ENCODE measurements around the gene TRAF3IP1. TPM values are rescaled to one million over a fixed set of nuclear protein-coding genes. Genes with fewer than 3 reads are reported as not detected.

The TRAF3IP1 gene
- total RNA-seq, 1 experiment from 2014 or later: 16.0 TPM

DNA sequence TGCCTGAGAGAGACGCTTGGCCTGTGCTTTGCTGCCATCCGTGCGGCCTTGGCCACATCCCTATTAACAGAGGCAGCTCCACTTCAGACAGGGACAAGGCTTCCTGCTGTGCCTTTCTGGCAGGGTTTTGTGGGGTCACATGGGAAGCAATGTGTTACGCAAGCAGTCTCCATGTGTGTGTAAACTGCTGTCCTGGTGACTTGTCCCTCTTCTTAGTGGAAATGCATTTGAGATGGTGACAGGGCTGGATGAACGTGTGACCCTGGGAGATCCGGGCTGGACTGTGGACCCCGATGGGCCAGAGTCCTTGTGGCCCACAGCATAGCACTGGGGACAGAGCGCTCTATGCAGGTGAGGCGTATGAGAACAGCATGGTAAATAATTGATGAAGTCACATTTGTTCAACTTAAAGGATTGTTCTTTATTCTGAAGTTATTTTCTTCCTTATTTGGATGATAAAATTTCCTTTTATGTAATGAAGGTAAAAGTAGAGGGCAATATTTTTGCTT is 129.6 kb downstream of the TRAF3IP1 start:
- DNase-seq: no peak
- Histone ChIP-seq H3K27me3 (ENCODE audit: low read length) (no peaks in the 10 kb centered on the region), H4K20me1 (ENCODE audit: insufficient read depth, low read depth, low read length) (no peaks in the 10 kb centered on the region; the same call in 1 of the 2 replicates), H3K79me2 (ENCODE audit: low read length) (0 out of 2 replicates have a peak, but pooled peaks cover 3% of the 10 kb centered on the region), H3K9me2 (replicated peaks; ENCODE audit: insufficient read depth, low read length) (no peaks in the 10 kb centered on the region), H3K4me2 (ENCODE audit: low read depth, low read length, poor library complexity, severe bottlenecking) (no peak overlapping the region), H3K4me3 (ENCODE audit: low read length) (no peak overlapping the region), H3K4me1 (ENCODE audit: low read length) (no peaks in the 10 kb centered on the region), H3K9ac (ENCODE audit: low read length) (no peak overlapping the region), H3K9me3 (ENCODE audit: low read length) (peaks cover 1% of the 10 kb centered on the region; the same call in 1 of the 2 replicates), H3K36me3 (ENCODE audit: insufficient read depth, low read length) (peaks cover 62% of the 10 kb centered on the region), H3K27ac (ENCODE audit: low read length) (no peak overlapping the region), H2AFZ (ENCODE audit: low read length) (no peak overlapping the region)

DNA sequence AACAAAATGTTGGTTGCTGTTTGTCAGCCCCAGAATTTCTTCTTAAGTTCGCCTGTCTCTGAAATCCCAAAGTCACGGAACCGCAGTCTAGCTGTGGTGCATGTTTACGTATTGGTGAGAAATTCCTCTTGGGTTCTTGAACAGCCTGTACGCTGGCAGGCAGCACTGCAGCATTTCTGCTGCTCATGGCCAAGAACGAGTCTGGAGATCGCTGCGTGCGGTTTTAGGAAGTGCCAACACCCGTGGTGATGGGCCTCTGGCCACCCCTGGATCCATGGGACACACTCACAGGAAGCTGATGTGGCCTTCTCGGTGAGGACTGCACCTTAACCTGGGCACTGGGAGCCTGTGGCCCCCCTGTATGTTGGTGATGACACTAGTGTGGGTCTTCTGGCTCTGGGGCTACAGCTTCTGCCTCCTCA is 130.1 kb downstream of the TRAF3IP1 start:
- no peaks in the 10 kb centered on the region; the same call in 1 of the 2 replicates for H4K20me1 ChIP-seq (ENCODE audit: insufficient read depth, low read depth, low read length)
- peaks cover 57% of the 10 kb centered on the region for H3K36me3 ChIP-seq (ENCODE audit: insufficient read depth, low read length)
- H3K4me1 ChIP-seq (ENCODE audit: low read length): no peaks in the 10 kb centered on the region
- H3K79me2 ChIP-seq (ENCODE audit: low read length): 0 out of 2 replicates have a peak, but pooled peaks cover under 1% of the 10 kb centered on the region
- no peak overlapping the region for H3K9ac ChIP-seq (ENCODE audit: low read length)
- H3K27ac ChIP-seq (ENCODE audit: low read length): no peak overlapping the region
- no peak for DNase-seq
- no peak overlapping the region for H3K4me3 ChIP-seq (ENCODE audit: low read length)
- H3K27me3 ChIP-seq (ENCODE audit: low read length): no peaks in the 10 kb centered on the region
- H2AFZ ChIP-seq (ENCODE audit: low read length): no peak overlapping the region
- peaks cover 3% of the 10 kb centered on the region; the same call in 1 of the 2 replicates for H3K9me3 ChIP-seq (ENCODE audit: low read length)
- no peaks in the 10 kb centered on the region for H3K9me2 ChIP-seq (replicated peaks; ENCODE audit: insufficient read depth, low read length)
- no peak overlapping the region for H3K4me2 ChIP-seq (ENCODE audit: low read depth, low read length, poor library complexity, severe bottlenecking)

Small RNAs within 50 kb of the gene (small RNA-seq; reads per million reads assigned to genes)
- gene RNU6-234P: not detected

Other genes with a start within 250 kb of the TRAF3IP1 start
- gene ESPNL, start 220.2 kb upstream of the TRAF3IP1 start, total RNA-seq (2014; rRNA removed; shearing (Covaris generic); ENCODE audit: low replicate concordance): 1.0 TPM in 2 replicates
- not detected in 2 replicates for gene KLHL30, start 181.8 kb upstream of the TRAF3IP1 start, total RNA-seq (2014; rRNA removed; shearing (Covaris generic); ENCODE audit: low replicate concordance)
- 2.8 and 4.1 TPM in 2 replicates for gene ERFE, start 161.5 kb upstream of the TRAF3IP1 start, total RNA-seq (2014; rRNA removed; shearing (Covaris generic); ENCODE audit: low replicate concordance)
- gene ILKAP, start 116.8 kb upstream of the TRAF3IP1 start, total RNA-seq (2014; rRNA removed; shearing (Covaris generic); ENCODE audit: low replicate concordance): 36.8 and 50.7 TPM in 2 replicates
- gene HES6, start 80.5 kb upstream of the TRAF3IP1 start, total RNA-seq (2014; rRNA removed; shearing (Covaris generic); ENCODE audit: low replicate concordance): 3.3 and 25.8 TPM in 2 replicates
- gene PER2, start 31.9 kb upstream of the TRAF3IP1 start, total RNA-seq (2014; rRNA removed; shearing (Covaris generic); ENCODE audit: low replicate concordance): 19.0 and 23.3 TPM in 2 replicates
- gene ASB1, start 106.4 kb downstream of the TRAF3IP1 start, total RNA-seq (2014; rRNA removed; shearing (Covaris generic); ENCODE audit: low replicate concordance): 25.1 and 37.0 TPM in 2 replicates

Measured in Karpas-422 (cell line).